HepG2 (cell line): ENCODE data around the gene MAPK11. TPM values are rescaled to one million over a fixed set of nuclear protein-coding genes. Genes with fewer than 3 reads are reported as not detected.
A peak's percentile ranks its signal among the peaks of the same experiment; 100 is the strongest.

Experiments
- BCL6 ChIP-seq: IDR thresholded peaks from 2 replicates; pipeline ENCODE4 v1.6.1; 2016; ENCODE audit warnings: missing genetic modification reagents, missing compliant biosample characterization
- BHLHE40 ChIP-seq: IDR thresholded peaks from 2 replicates; pipeline ENCODE4 v1.6.1; 2011; ENCODE audit warnings: low read length, improper control_type of control experiment
- EZH2 ChIP-seq: conservative IDR thresholded peaks from 2 replicates; pipeline ENCODE4 v1.6.1; 2012; ENCODE audit warnings: mild to moderate bottlenecking, low read depth, low read length, moderate library complexity
- FOXO4 ChIP-seq: sonication (generic); formaldehyde crosslinking; conservative IDR thresholded peaks from 2 replicates; pipeline ENCODE4 v1.8.1; 2023; ENCODE audit warnings: missing genetic modification reagents
- HHEX ChIP-seq: IDR thresholded peaks from 2 replicates; pipeline ENCODE4 v1.6.1; 2016; ENCODE audit warnings: control low read depth
- HNRNPK ChIP-seq: fragments of 200-400 bp; formaldehyde crosslinking; IDR thresholded peaks from 2 replicates; pipeline ENCODE4 v1.6.1; 2018; ENCODE audit warnings: low read length, low read depth, moderate library complexity, mild to moderate bottlenecking; ENCODE audit not compliant: poor library complexity, severe bottlenecking
- KIAA2018 ChIP-seq: sonication (generic); formaldehyde crosslinking; IDR thresholded peaks from 2 replicates; pipeline ENCODE4 v1.5.0; 2020; ENCODE audit warnings: mild to moderate bottlenecking, missing genetic modification reagents, borderline replicate concordance
- KLF9 ChIP-seq: IDR thresholded peaks from 2 replicates; pipeline ENCODE4 v1.6.1; 2016; ENCODE audit warnings: low read depth
- ONECUT2 ChIP-seq: sonication (generic); formaldehyde crosslinking; IDR thresholded peaks from 2 replicates; pipeline ENCODE4 v1.4.0; 2020; ENCODE audit warnings: missing genetic modification reagents
- PLSCR1 ChIP-seq: sonication (generic); formaldehyde crosslinking; IDR thresholded peaks from 2 replicates; pipeline ENCODE4 v1.5.0; 2020; ENCODE audit warnings: missing genetic modification reagents, mild to moderate bottlenecking, borderline replicate concordance
- POGK ChIP-seq: sonication (generic); formaldehyde crosslinking; conservative IDR thresholded peaks from 2 replicates; pipeline ENCODE4 v1.8.0; 2022; ENCODE audit warnings: mild to moderate bottlenecking, moderate library complexity, missing genetic modification reagents
- SMAD9 ChIP-seq: sonication (generic); formaldehyde crosslinking; IDR thresholded peaks from 2 replicates; pipeline ENCODE4 v1.5.1; 2020; ENCODE audit warnings: mild to moderate bottlenecking, missing genetic modification reagents
- SNAI1 ChIP-seq: sonication (generic); formaldehyde crosslinking; IDR thresholded peaks from 2 replicates; pipeline ENCODE4 v1.5.0; 2020; ENCODE audit warnings: mild to moderate bottlenecking, missing genetic modification reagents, borderline replicate concordance
- SNRNP70 ChIP-seq: fragments of 200-400 bp; formaldehyde crosslinking; IDR thresholded peaks from 2 replicates; pipeline ENCODE4 v1.6.1; 2017; ENCODE audit warnings: mild to moderate bottlenecking, low read depth, low read length, moderate library complexity
- TBP ChIP-seq: sonication (generic); formaldehyde crosslinking; IDR thresholded peaks from 2 replicates; pipeline ENCODE4 v1.5.0; 2020; ENCODE audit warnings: missing genetic modification reagents
- ZMYM3 ChIP-seq: sonication (generic); formaldehyde crosslinking; IDR thresholded peaks from 2 replicates; pipeline ENCODE4 v1.5.1; 2020; ENCODE audit warnings: mild to moderate bottlenecking, missing genetic modification reagents
- ZSCAN22 ChIP-seq: sonication (generic); formaldehyde crosslinking; IDR thresholded peaks from 2 replicates; pipeline ENCODE4 v1.4.0; 2020; ENCODE audit warnings: mild to moderate bottlenecking, missing genetic modification reagents
- polyA plus RNA-seq, 8 experiments: library from polyadenylated mRNA; depleted of rRNA in 3 of 8; stranded (reverse) in 7 of 8; unstranded in 1 of 8; fragments of >200 nt; fragmentation: Illumina TruSeq in 4 of 8; extraction: Trizol in 4 of 8; gene quantifications; 2 replicates each; pipeline versions ENCODE4 v1.2.1 to v1.2.3, GENCODE V29; 2011 to 2016; ENCODE audit warnings: low read depth in 4 of 8, missing spikeins in 1 of 8, mixed read lengths in 1 of 8; ENCODE audit not compliant: insufficient read depth in 1 of 8
- total RNA-seq, 5 experiments: library from RNA; depleted of rRNA; stranded (reverse); fragments of >200 nt; fragmentation: Illumina TruSeq; extraction: Trizol; gene quantifications; 2 replicates each; pipeline ENCODE4 v1.2.3, GENCODE V29; 2016; ENCODE audit warnings: low read depth in 1 of 5

The MAPK11 gene
- total and polyA plus RNA-seq, 2 of the 13 experiments (the other 11 are each of a cell fraction or from before 2014, with no cell fraction given) = 0.15 to 0.17 TPM

- TF ChIP-seq FOXO4 (CRISPR knock-in tag) (0 out of 2 replicates have a peak, but pooled peaks have one; percentile 53), BCL6 (no peak), ZMYM3 (CRISPR knock-in tag) (no peak), SNAI1 (no peak), EZH2 (no peak), HHEX (no peak), POGK (CRISPR knock-in tag) (no peak), ZSCAN22 (CRISPR knock-in tag) (no peak), KIAA2018 (CRISPR knock-in tag) (no peak), PLSCR1 (CRISPR knock-in tag) (no peak), SMAD9 (no peak), KLF9 (CRISPR knock-in tag) (no peak), ONECUT2 (CRISPR knock-in tag) (no peak), BHLHE40 (0 out of 2 replicates have a peak, but pooled peaks have one; percentile 17), TBP (no peak), HNRNPK (no peak), SNRNP70 (no peak)
These were observed 9.2 kb downstream of the MAPK11 start (continued) for GRCh38 chr22:50260801-50261614.
